PC-9 (cell line): ENCODE measurements around the gene TOB2. TPM values are rescaled to one million over a fixed set of nuclear protein-coding genes. Genes with fewer than 3 reads are reported as not detected.

ENCODE experiments used
- BruUV-seq: library from RNA; stranded (reverse); fragments of 400-500 nt; replicated peaks from 2 replicates; lab custom pipeline; 2021; lab: Mats Ljungman, UMichigan
- CTCF ChIA-PET: fragments of 300-600 bp; sonication (Branson Sonifier 250); formaldehyde crosslinking; loops from one replicate; lab custom pipeline; 2022; ENCODE audit warnings: antibody characterized with exemption; lab: Charles Lee
- POLR2A ChIA-PET: fragments of 300-600 bp; sonication (Branson Sonifier 250); formaldehyde crosslinking; loops from one replicate; lab custom pipeline; 2022; ENCODE audit warnings: antibody characterized with exemption; ENCODE audit not compliant: unreplicated experiment; lab: Charles Lee
- DNase-seq, 2 experiments: peaks; one replicate each; pipeline versions ENCODE4 v3.0.0 to v3.0.0-alpha.2; 2015 to 2022; ENCODE audit warnings: mixed read lengths in 1 of 2
- H2AFZ ChIP-seq: fragments of 200-600 bp; sonication (generic); 2 replicates; pipeline ENCODE4 v1.8.1; 2017; ENCODE audit warnings: antibody characterized with exemption
- H3F3A ChIP-seq: fragments of 200-600 bp; sonication (generic); 2 replicates; pipeline ENCODE4 v1.8.1; 2017; ENCODE audit warnings: antibody characterized with exemption, mild to moderate bottlenecking, low read depth; ENCODE audit not compliant: insufficient read depth
- H3K27ac ChIP-seq: fragments of 200-600 bp; sonication (generic); 2 replicates; pipeline ENCODE4 v1.6.1; 2016; ENCODE audit warnings: mixed run types
- H3K27me3 ChIP-seq: fragments of 200-600 bp; sonication (generic); 2 replicates; pipeline ENCODE4 v1.6.1; 2016; ENCODE audit warnings: low read depth, mixed run types; ENCODE audit not compliant: insufficient read depth
- H3K36me3 ChIP-seq: fragments of 200-600 bp; sonication (generic); 2 replicates; pipeline ENCODE4 v1.6.1; 2016; ENCODE audit warnings: low read depth, mixed run types
- H3K4me1 ChIP-seq: fragments of 200-600 bp; sonication (generic); replicated peaks from 2 replicates; pipeline ENCODE4 v1.6.1; 2016; ENCODE audit warnings: mixed run types; ENCODE audit not compliant: insufficient read depth
- H3K4me2 ChIP-seq: fragments of 200-600 bp; sonication (generic); 2 replicates; pipeline ENCODE4 v1.6.1; 2017; ENCODE audit warnings: mixed run types
- H3K4me3 ChIP-seq: fragments of 200-600 bp; sonication (generic); 2 replicates; pipeline ENCODE4 v1.6.1; 2016; ENCODE audit warnings: mixed run types
- H3K79me2 ChIP-seq: fragments of 200-600 bp; sonication (generic); 2 replicates; pipeline ENCODE4 v1.6.1; 2017; ENCODE audit warnings: low read depth, mixed run types
- H3K9me2 ChIP-seq: fragments of 200-600 bp; sonication (generic); 2 replicates; pipeline ENCODE4 v1.8.1; 2017; ENCODE audit warnings: mild to moderate bottlenecking; ENCODE audit not compliant: insufficient read depth
- H3K9me3 ChIP-seq: fragments of 200-600 bp; sonication (generic); 2 replicates; pipeline ENCODE4 v1.8.1; 2016; ENCODE audit warnings: low read depth; ENCODE audit not compliant: insufficient read depth
- H4K20me1 ChIP-seq: fragments of 200-600 bp; sonication (generic); 2 replicates; pipeline ENCODE4 v1.8.1; 2017; ENCODE audit not compliant: insufficient read depth
- EZH2 ChIP-seq: fragments of 200-600 bp; sonication (generic); IDR thresholded peaks from 2 replicates; pipeline ENCODE4 v1.8.0; 2017; ENCODE audit warnings: antibody characterized with exemption, low read depth
- intact Hi-C: fragments of 100-400 bp; cut with micrococcal nuclease; formaldehyde crosslinking; loops from one replicate; pipeline ENCODE4 v1.10.0; 2022; ENCODE audit not compliant: unreplicated experiment
- total RNA-seq: library from RNA; stranded (reverse); gene quantifications from 2 replicates; pipeline ENCODE4 v1.2.3, GENCODE V29; 2021
- TF ChIP-seq, protein P1 (sequence below): fragments of 200-600 bp; sonication (generic); conservative IDR thresholded peaks from 2 replicates; pipeline ENCODE4 v1.6.1; 2017; ENCODE audit warnings: mixed run types, antibody characterized with exemption, mild to moderate bottlenecking, moderate library complexity

The TOB2 gene
- total RNA-seq, 1 experiment from 2014 or later, result 57.4 TPM

GRCh38 chr22:41431656-41432055 lies 14.9 kb downstream of the TOB2 start:
- Histone ChIP-seq H4K20me1 (peaks cover 39% of the 10 kb centered on the region), H3K9me3 (no peaks in the 10 kb centered on the region), H3F3A (peaks cover 51% of the 10 kb centered on the region), H3K36me3 (peaks cover 21% of the 10 kb centered on the region; the same call in 1 of the 2 replicates), H2AFZ (no peak overlapping the region), H3K79me2 (peaks cover 21% of the 10 kb centered on the region), H3K27me3 (no peaks in the 10 kb centered on the region), H3K4me3 (no peak overlapping the region), H3K4me2 (no peak overlapping the region), H3K4me1 (no peaks in the 10 kb centered on the region), H3K9me2 (no peaks in the 10 kb centered on the region), H3K27ac (no peak overlapping the region)
- ChIA-PET POLR2A (no interaction called here), CTCF (no interaction called here)
- TF ChIP-seq, protein P1, sequence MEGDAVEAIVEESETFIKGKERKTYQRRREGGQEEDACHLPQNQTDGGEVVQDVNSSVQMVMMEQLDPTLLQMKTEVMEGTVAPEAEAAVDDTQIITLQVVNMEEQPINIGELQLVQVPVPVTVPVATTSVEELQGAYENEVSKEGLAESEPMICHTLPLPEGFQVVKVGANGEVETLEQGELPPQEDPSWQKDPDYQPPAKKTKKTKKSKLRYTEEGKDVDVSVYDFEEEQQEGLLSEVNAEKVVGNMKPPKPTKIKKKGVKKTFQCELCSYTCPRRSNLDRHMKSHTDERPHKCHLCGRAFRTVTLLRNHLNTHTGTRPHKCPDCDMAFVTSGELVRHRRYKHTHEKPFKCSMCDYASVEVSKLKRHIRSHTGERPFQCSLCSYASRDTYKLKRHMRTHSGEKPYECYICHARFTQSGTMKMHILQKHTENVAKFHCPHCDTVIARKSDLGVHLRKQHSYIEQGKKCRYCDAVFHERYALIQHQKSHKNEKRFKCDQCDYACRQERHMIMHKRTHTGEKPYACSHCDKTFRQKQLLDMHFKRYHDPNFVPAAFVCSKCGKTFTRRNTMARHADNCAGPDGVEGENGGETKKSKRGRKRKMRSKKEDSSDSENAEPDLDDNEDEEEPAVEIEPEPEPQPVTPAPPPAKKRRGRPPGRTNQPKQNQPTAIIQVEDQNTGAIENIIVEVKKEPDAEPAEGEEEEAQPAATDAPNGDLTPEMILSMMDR, result no peak
- no peak for TF ChIP-seq EZH2
- no TSS peak for BruUV-seq
- no peak for DNase-seq
- intact Hi-C loops, result no loop called here

DNA sequence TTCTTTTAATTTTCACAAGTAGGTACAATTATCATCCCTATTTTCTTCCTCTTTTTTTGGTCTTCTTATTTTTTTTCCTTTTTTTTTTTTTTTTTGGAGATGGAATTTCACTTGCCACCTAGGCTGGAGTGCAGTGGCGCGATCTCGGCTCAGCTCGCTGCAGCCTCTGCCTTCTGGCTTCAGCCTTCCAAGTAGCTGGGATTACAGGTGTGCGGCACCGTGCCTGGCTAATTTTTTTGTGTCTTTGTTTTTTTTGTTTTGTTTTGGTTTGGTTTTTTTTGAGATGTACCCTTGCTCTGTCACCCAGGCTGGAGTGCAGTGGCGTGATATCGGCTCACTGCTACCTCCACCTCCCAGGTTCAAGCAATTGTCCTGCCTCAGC lies 16.7 kb downstream of the TOB2 start:
- no peaks in the 10 kb centered on the region for H3K4me1 ChIP-seq
- no peak for DNase-seq
- no peaks in the 10 kb centered on the region for H3K9me2 ChIP-seq
- H3K4me2 ChIP-seq, result no peak overlapping the region
- peaks cover 22% of the 10 kb centered on the region for H4K20me1 ChIP-seq
- CTCF ChIA-PET, result no interaction called here
- no peaks in the 10 kb centered on the region for H3K27me3 ChIP-seq
- H3K4me3 ChIP-seq, result no peak overlapping the region
- no peaks in the 10 kb centered on the region for H3K9me3 ChIP-seq
- H3K27ac ChIP-seq, result no peak overlapping the region
- H3F3A ChIP-seq, result peaks cover 41% of the 10 kb centered on the region
- no TSS peak for BruUV-seq
- TF ChIP-seq EZH2, result no peak
- TF ChIP-seq, protein P1, result no peak
- H2AFZ ChIP-seq, result no peak overlapping the region
- POLR2A ChIA-PET, result no interaction called here
- peaks cover 5% of the 10 kb centered on the region for H3K79me2 ChIP-seq
- intact Hi-C loops, result no loop called here
- 0 out of 2 replicates have a peak, but pooled peaks cover 5% of the 10 kb centered on the region for H3K36me3 ChIP-seq

DNA sequence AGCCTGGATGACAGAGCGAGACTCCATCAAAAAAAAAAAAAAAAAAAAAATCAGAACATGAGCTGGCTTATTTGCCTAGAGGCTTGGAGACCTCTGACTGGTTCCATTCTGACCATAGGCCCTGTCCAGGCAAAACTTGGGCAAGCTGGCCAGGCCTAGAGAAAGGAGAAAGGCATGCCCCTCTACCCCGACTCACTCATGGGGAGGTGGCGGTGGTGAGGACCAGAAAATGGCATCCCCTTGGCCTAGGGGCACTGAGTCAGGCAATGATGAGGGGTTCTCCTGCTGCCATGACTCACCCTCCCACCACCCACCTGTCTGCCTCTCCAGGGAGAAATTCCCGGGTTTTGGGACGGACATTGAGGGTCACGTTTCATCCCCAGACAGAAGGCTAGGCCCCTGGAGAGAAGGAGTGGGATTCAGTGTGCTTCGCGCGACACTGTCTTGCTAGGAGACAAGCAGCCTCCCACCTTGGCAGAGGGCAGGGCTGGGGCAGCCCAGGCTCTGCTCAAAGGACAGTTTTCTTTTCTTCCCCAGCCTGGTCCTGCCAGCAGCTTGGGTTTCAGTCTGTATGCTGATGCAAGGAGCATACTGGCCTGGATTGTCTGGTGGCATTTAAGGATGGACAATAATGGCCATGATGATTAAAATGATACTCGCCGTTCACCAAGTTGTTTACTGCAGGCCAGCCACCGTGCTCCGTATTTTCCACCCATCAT lies 17.2 kb downstream of the TOB2 start:
- BruUV-seq, result no TSS peak
- H3K27ac ChIP-seq, result no peak overlapping the region

More for the DNA sequence above, 17.2 kb downstream of the TOB2 start:
- H3K9me3 ChIP-seq, result no peaks in the 10 kb centered on the region
- POLR2A ChIA-PET, result no interaction called here
- CTCF ChIA-PET, result interaction anchor here (0.6 kb wide), 1 partner anchor 29 kb away, joined by 3 read pairs; no protein-coding TSS in a partner anchor
- no peaks in the 10 kb centered on the region for H3K4me1 ChIP-seq
- no peak overlapping the region for H2AFZ ChIP-seq
- H3K4me2 ChIP-seq, result no peak overlapping the region
- TF ChIP-seq EZH2, result no peak
- TF ChIP-seq, protein P1, result no peak
- no peak for DNase-seq
- H3K79me2 ChIP-seq, result no peaks in the 10 kb centered on the region
- intact Hi-C loops, result no loop called here
- H4K20me1 ChIP-seq, result peaks cover 17% of the 10 kb centered on the region
- no peaks in the 10 kb centered on the region for H3K9me2 ChIP-seq
- H3F3A ChIP-seq, result peaks cover 41% of the 10 kb centered on the region
- H3K4me3 ChIP-seq, result no peak overlapping the region
- H3K27me3 ChIP-seq, result no peaks in the 10 kb centered on the region
- 0 out of 2 replicates have a peak, but pooled peaks cover 5% of the 10 kb centered on the region for H3K36me3 ChIP-seq
